NT2/D1 (cell line): Measurements from ENCODE around the gene PPT2.

ENCODE experiments used
- DNase-seq: peaks from one replicate; pipeline ENCODE4 v3.0.0-alpha.2; 2011; ENCODE audit warnings: low read depth, low spot score
- H3K27me3 ChIP-seq: 2 replicates; pipeline ENCODE4 v1.6.0; 2011; ENCODE audit warnings: mild to moderate bottlenecking; ENCODE audit not compliant: insufficient read length, insufficient read depth
- H3K36me3 ChIP-seq: 2 replicates; pipeline ENCODE4 v1.6.1; 2011; ENCODE audit warnings: mild to moderate bottlenecking, low read length, mixed read lengths; ENCODE audit not compliant: insufficient read depth, insufficient read length
- H3K4me1 ChIP-seq: 2 replicates; pipeline ENCODE4 v1.5.1; 2011; ENCODE audit not compliant: insufficient read depth, insufficient read length
- H3K4me3 ChIP-seq: 2 replicates; pipeline ENCODE4 v1.5.1; 2011; ENCODE audit warnings: low read depth; ENCODE audit not compliant: insufficient read length
- H3K9ac ChIP-seq: 2 replicates; pipeline ENCODE4 v1.6.0; 2011; ENCODE audit warnings: low read depth; ENCODE audit not compliant: insufficient read length
- H3K9me3 ChIP-seq: 2 replicates; pipeline ENCODE4 v1.5.1; 2011; ENCODE audit warnings: mild to moderate bottlenecking, low read length; ENCODE audit not compliant: insufficient read depth
- SUZ12 ChIP-seq: IDR thresholded peaks from 2 replicates; pipeline ENCODE4 v1.6.1; 2011; ENCODE audit not compliant: insufficient read length, insufficient read depth; ENCODE audit errors: extremely low read depth
- YY1 ChIP-seq: IDR thresholded peaks from 2 replicates; pipeline ENCODE4 v1.6.1; 2011; ENCODE audit not compliant: insufficient read length, insufficient read depth
- ZNF274 ChIP-seq: IDR thresholded peaks from 2 replicates; pipeline ENCODE4 v1.6.1; 2011; ENCODE audit warnings: mild to moderate bottlenecking, low read depth, low read length

The PPT2 gene

DNA sequence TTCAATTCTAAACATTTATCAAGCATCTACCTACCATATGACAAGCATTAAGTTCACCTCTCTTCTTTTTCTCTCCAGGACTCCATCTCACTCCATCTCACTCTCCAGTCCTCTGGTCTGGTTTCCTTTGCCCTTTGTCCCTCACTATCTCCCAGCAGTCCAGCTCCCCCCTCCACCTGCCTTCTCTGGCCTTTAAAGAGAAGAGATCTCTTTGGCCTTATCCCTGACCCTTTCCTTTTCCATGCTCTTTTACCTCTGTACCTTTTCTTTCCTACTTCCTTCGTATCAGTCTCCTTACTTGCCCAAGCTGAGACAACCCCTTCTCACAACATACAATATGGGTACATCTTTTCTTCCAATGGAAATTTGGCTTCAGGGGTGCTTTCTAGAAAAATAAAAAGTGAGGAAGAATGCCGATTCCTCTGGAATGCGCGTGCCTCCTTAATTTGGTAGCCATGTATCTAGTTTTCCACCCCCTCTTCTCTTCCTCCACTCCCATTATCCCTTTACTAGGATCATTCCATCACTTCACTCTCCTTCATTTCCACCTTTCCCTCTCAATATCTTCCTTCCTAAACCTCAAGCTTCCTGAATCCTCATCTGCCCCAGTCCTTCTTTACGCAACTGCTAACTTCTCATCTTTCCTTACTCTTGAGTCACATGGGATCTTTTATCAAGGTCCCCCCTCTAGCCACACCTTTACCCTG is 22.7 kb downstream of the PPT2 start:
- Histone ChIP-seq H3K4me3 (peak overlapping the region; percentile 69), H3K36me3 (peaks cover 39% of the 10 kb centered on the region), H3K4me1 (no peaks in the 10 kb centered on the region), H3K9ac (peak overlapping the region; percentile 76), H3K27me3 (no peaks in the 10 kb centered on the region), H3K9me3 (no peaks in the 10 kb centered on the region)
- TF ChIP-seq SUZ12 = no peak
- TF ChIP-seq ZNF274 = no peak
- TF ChIP-seq YY1 = no peak
- no peak for DNase-seq

DNA sequence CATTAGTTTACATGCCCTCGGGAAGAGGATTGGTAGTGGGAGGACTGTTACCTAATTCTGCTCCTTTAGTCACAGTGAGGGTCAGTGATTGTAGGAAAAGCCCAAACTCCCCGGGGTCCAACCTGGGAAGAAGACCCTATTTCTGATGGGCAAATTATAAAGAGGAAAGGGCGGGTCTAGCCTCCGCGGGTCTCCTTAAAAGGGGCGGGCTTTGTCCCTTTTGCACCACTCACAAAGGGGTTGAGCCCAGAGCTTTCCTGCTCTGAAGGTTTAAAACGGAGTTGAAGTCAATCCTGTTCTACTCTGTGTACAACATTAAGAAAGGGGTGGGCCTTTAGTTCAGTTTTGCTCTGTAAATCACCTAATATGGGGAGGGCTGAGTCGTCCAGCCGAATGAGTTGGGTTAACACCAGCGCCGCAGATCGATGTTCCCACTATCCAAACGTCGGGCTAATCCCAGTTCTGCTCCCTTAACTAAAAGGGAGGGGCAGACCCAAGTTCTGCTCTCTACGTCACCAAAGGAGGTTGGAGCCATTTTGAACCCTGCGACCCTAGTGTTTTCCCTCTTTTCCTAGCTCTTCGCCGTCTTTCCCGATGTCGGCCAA is 23.3 kb downstream of the PPT2 start:
- Histone ChIP-seq H3K27me3 (no peaks in the 10 kb centered on the region), H3K9me3 (no peaks in the 10 kb centered on the region), H3K4me3 (peak overlapping the region; percentile 69), H3K4me1 (no peaks in the 10 kb centered on the region), H3K9ac (peak overlapping the region; percentile 76), H3K36me3 (peaks cover 41% of the 10 kb centered on the region)
- no peak for DNase-seq
- TF ChIP-seq SUZ12 (no peak), YY1 (no peak), ZNF274 (no peak)

DNA sequence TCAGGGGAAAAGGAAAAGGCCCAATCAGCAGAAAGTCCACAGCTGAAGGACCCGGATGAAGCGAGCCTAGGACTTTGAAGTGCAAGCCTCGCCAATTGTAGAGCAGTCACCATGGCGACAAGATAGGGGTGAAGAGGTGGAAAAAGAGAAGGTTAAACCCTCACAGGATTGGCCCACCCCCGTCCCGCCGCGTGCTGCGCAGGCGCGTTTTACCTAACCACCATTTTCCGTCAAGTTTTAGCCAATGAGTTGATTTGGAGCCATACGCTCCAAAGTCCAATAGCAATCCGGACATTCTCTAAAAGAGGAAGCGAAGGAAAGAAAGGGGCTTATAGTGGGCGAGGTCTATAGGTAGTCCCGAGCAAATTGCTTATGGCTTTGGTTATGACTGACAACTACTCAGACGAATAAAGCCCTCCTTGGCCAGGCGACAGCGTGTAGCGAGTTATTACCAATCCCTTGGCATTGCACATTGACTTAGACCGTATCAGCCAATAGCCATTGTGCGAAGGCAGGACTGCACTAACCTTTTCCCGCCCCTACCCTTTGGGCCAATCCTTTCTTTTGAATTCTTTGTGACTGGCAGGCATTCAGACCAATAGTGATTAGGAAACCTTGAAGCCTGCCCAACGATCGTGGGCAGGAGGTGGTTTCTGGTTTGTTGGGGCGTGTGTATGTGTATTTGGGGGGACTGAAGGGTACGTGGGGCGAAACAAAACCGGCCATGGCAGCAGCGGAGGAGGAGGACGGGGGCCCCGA is 24.0 kb downstream of the PPT2 start, which contains the start of gene RNF5:
Gene RNF5 (plus strand): TSS at position 618 of the 759 bp plus-strand sequence. CDS start 107 bp downstream, at position 725.
- Histone ChIP-seq H3K9ac (peak within 1 kb of the TSS; percentile 80), H3K9me3 (no peaks in the 10 kb centered on the region), H3K27me3 (no peaks in the 10 kb centered on the region), H3K4me1 (peaks cover 3% of the 10 kb centered on the region), H3K4me3 (peak within 1 kb of the TSS; percentile 69), H3K36me3 (peaks cover 42% of the 10 kb centered on the region)
- TF ChIP-seq YY1 = no peak
- no peak for TF ChIP-seq SUZ12
- no peak for TF ChIP-seq ZNF274
- peak; percentile 96 for DNase-seq

DNA sequence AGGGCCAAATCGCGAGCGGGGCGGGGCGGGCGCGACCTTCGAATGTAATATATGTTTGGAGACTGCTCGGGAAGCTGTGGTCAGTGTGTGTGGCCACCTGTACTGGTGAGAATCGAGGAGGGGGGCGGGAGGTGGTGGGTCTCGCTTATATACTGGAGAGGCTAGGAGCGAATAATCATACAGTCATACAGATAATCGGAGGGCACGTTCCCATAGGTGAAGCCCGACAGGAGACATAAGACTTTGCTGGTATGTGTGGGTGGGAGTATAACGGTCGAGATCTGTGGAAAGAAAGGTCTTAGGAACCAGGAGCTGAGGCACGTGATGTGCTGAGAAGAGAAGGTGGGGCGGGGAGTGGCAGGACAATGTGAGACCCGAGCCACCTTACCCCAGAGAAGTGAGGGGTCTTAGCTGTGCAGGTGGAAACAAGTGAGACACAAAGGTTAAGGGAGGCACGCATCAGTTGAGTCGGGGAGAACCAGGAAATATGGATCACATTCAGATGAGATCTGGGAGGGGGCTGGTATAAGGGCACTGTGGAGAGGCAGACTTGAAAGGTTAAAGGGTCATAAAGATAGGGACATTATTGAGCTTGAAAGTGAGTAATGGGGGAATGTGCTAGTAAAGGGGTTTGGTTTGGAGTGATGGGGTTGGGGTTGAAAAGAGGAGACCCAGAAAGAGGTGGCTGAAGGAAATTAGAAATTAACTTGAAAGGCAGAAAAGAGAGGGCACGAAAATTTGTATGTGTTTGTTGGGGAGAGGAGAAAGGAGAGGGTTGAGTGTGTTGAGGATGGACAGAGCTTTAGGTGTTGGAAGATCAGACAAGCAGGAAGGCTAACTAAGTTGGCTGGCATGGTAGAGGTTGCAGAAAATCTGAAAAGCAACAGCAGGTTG is 24.9 kb downstream of the PPT2 start:
- DNase-seq = no peak
- Histone ChIP-seq H3K27me3 (no peaks in the 10 kb centered on the region), H3K9ac (peak overlapping the region; percentile 80), H3K36me3 (peaks cover 40% of the 10 kb centered on the region), H3K9me3 (no peaks in the 10 kb centered on the region), H3K4me3 (peak overlapping the region; percentile 69), H3K4me1 (peaks cover 3% of the 10 kb centered on the region)
- TF ChIP-seq SUZ12 (no peak), YY1 (no peak), ZNF274 (no peak)

DNA sequence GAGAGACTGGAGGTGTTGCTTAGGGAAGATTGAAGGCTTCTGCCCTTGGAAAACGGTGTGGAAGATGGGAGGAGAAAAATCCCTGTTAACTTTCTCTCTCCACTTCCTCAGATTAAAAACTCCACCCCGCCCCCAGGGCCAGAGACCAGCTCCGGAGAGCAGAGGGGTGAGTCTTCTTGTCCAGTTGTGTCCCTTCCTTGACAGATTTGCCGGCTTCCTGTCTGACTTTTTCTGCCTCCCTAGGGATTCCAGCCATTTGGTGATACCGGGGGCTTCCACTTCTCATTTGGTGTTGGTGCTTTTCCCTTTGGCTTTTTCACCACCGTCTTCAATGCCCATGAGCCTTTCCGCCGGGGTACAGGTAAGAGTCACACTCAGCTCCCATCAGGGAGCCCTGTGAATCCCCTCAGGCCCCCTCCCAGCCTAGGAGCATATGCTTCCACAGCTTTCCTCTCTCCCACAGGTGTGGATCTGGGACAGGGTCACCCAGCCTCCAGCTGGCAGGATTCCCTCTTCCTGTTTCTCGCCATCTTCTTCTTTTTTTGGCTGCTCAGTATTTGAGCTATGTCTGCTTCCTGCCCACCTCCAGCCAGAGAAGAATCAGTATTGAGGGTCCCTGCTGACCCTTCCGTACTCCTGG is 25.9 kb downstream of the PPT2 start:
- no peaks in the 10 kb centered on the region for H3K9me3 ChIP-seq
- TF ChIP-seq SUZ12 (no peak), ZNF274 (no peak), YY1 (no peak)
- peaks cover 5% of the 10 kb centered on the region for H3K4me1 ChIP-seq
- H3K9ac ChIP-seq = no peak overlapping the region
- H3K27me3 ChIP-seq = no peaks in the 10 kb centered on the region
- DNase-seq = no peak
- H3K4me3 ChIP-seq = no peak overlapping the region
- H3K36me3 ChIP-seq = peaks cover 32% of the 10 kb centered on the region

DNA sequence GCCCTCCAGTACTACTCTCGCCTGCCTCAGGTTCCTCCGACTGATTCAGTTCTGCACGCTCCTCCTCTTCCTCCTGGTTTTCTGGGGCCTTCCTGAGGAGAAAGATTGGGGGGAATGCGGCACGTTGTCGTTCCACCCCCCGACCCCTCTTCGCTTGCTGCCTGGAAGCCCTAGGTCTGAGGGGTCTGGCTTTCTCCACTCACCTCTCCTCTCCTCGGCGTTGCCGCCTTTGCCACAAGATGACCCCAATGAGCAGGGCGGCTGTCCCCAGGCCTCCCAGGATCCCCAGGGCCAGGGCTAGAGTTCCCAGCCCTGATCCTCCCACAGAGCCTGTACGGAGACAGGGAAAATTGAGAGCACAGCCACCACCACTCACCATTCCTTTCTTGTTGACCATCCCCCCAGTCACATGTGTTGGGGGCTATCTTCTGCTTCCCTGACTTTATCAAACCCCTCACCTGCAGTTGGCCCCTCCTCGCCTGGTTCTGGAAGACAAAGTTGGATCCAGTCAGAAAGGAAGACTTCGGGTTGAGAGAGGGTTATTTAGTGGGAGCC is 27.3 kb downstream of the PPT2 start:
- TF ChIP-seq SUZ12 (no peak), YY1 (no peak), ZNF274 (no peak)
- H3K4me3 ChIP-seq = no peak overlapping the region
- no peaks in the 10 kb centered on the region for H3K27me3 ChIP-seq
- peaks cover 5% of the 10 kb centered on the region for H3K4me1 ChIP-seq
- H3K36me3 ChIP-seq = peaks cover 35% of the 10 kb centered on the region
- no peak for DNase-seq
- H3K9ac ChIP-seq = no peak overlapping the region
- no peaks in the 10 kb centered on the region for H3K9me3 ChIP-seq
